ENCODE results near the gene DCST2.

DCST2 gene

DNA sequence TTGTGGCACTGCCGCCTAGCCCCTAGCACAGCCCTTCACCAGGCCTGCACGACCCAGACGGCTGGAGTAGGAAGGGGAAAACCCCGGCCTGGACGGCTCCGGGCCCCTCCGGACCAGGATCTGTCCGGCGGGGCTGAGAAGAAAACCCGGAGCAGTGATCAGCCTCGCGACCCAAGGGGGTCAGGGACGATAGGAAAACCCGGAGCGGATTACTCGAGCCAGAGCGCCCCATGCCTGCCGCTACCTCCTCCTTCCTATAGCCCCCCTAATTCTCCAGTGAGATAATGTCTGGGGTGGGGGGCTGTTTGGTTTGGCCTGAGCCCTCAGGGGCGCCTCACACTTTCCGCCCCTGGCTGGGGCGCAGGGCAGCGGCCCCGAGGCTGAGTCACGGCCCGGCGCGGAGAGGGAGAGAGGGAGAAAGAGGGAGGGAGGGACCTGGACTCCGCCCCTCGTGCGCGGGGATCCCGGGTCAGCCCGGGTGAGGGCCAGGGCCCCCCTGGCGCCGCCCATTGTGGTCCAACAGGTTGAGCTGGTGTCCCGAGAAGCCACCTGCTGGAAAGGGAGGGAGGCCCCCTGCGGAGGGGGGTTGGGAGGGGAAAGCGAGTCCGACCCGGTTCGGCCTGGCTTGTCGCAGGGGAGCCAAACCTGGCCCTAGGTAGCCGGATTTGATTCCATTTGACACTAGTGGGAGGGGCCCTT is 32.7 kb downstream of the DCST2 start:
- peaks cover 2% of the 10 kb centered on the region for H3K36me3 ChIP-seq (replicated peaks; ENCODE audit: low read depth, low read length)
- H3K27me3 ChIP-seq (ENCODE audit: low read depth, low read length) = no peaks in the 10 kb centered on the region
- H3K9me3 ChIP-seq (ENCODE audit: insufficient read depth, low read length) = no peaks in the 10 kb centered on the region
- H3K9ac ChIP-seq (ENCODE audit: low read length) = peak overlapping the region; percentile 89
- H3K4me3 ChIP-seq (ENCODE audit: low read length) = peak overlapping the region; percentile 84
- 0 out of 2 replicates have a peak overlapping the region, but pooled peaks have one; percentile 7 for H2AFZ ChIP-seq (ENCODE audit: low read depth, low read length)
- TF ChIP-seq, protein P1, sequence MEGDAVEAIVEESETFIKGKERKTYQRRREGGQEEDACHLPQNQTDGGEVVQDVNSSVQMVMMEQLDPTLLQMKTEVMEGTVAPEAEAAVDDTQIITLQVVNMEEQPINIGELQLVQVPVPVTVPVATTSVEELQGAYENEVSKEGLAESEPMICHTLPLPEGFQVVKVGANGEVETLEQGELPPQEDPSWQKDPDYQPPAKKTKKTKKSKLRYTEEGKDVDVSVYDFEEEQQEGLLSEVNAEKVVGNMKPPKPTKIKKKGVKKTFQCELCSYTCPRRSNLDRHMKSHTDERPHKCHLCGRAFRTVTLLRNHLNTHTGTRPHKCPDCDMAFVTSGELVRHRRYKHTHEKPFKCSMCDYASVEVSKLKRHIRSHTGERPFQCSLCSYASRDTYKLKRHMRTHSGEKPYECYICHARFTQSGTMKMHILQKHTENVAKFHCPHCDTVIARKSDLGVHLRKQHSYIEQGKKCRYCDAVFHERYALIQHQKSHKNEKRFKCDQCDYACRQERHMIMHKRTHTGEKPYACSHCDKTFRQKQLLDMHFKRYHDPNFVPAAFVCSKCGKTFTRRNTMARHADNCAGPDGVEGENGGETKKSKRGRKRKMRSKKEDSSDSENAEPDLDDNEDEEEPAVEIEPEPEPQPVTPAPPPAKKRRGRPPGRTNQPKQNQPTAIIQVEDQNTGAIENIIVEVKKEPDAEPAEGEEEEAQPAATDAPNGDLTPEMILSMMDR (IDR thresholded peaks at IDR 0.05; ENCODE audit: low read depth, low read length) = peak; percentile 17; the same call in 1 of the 2 replicates
- no peak for TF ChIP-seq EZH2phosphoT487 (IDR thresholded peaks at IDR 0.05; ENCODE audit: low read depth)
- peak overlapping the region; percentile 95 for H3K27ac ChIP-seq (ENCODE audit: low read length)
- H3K4me1 ChIP-seq (ENCODE audit: low read length) = peaks cover 44% of the 10 kb centered on the region
- peak overlapping the region; percentile 82 for H3K4me2 ChIP-seq (ENCODE audit: low read length)
- H3K79me2 ChIP-seq (ENCODE audit: low read length) = peaks cover 33% of the 10 kb centered on the region
- no peaks in the 10 kb centered on the region for H4K20me1 ChIP-seq (ENCODE audit: insufficient read depth, low read length)

DNA sequence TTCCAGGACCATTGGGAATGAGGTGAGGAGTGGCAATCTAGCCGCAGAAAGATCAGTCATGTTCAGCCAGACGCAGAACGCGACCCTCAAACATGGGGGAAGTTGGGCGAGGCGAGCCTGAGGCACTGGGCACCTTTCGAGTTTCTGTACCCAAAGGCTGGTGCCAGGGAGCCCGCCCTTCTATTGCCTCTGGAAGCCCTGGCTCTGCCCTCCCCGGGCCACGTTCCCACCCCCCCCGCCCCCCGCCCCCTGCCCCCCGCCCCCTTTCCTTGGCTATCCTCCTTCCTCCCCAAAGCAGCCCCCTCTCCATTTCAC is 33.2 kb downstream of the DCST2 start:
- Histone ChIP-seq H3K4me3 (ENCODE audit: low read length) (peak overlapping the region; percentile 84), H3K4me1 (ENCODE audit: low read length) (peaks cover 41% of the 10 kb centered on the region), H3K9me3 (ENCODE audit: insufficient read depth, low read length) (no peaks in the 10 kb centered on the region), H2AFZ (ENCODE audit: low read depth, low read length) (no peak overlapping the region), H3K79me2 (ENCODE audit: low read length) (peaks cover 28% of the 10 kb centered on the region), H4K20me1 (ENCODE audit: insufficient read depth, low read length) (no peaks in the 10 kb centered on the region), H3K4me2 (ENCODE audit: low read length) (peak overlapping the region; percentile 82), H3K27me3 (ENCODE audit: low read depth, low read length) (no peaks in the 10 kb centered on the region), H3K36me3 (replicated peaks; ENCODE audit: low read depth, low read length) (peaks cover 2% of the 10 kb centered on the region), H3K9ac (ENCODE audit: low read length) (peak overlapping the region; percentile 89), H3K27ac (ENCODE audit: low read length) (peak overlapping the region; percentile 95)
- no peak for TF ChIP-seq EZH2phosphoT487 (IDR thresholded peaks at IDR 0.05; ENCODE audit: low read depth)
- TF ChIP-seq, protein P1 (IDR thresholded peaks at IDR 0.05; ENCODE audit: low read depth, low read length) = no peak

DNA sequence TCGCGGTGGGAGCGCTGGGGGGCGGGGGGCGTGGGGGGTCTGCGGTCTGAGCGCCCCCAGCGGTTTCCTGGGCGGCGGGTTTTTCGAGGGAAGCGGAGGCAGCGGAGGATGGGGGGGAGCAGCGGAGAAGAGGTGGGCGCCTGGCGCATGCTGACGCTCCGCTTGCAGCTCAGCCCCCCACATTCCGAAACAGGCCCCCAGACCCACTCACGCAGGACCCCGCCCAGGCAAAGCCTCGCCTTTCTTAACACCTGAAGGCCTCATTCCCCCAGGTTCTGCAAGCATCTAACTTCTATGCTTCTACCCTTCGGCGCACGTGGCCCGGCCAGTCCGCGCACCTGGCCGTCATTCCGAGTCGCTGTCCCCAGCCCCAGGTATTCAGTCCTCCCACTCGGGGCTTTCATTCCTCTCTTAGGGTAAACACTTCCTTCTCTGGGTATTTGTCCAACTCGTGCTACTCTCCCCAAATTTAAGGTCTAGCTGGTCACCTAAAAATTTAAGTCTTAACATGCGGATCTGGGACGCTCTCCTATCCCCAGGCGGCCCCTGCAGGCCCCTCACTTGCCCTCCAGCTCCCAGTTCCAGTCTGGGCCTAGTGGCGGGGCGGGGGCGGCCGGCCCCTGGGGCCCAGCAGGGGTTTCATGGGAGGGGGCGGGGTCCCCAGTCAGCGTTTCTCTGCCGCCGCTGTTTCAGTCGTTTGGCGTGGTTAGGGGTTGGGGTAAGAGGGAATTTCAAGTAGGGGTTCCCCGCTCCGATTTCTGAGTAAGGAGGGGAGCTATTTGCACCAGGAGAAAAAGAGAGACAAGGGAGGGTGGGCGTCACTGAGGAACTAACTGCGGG is 33.8 kb downstream of the DCST2 start:
- Histone ChIP-seq H3K79me2 (ENCODE audit: low read length) (peaks cover 22% of the 10 kb centered on the region), H3K4me2 (ENCODE audit: low read length) (peak overlapping the region; percentile 82), H2AFZ (ENCODE audit: low read depth, low read length) (no peak overlapping the region), H3K9ac (ENCODE audit: low read length) (peak overlapping the region; percentile 89), H4K20me1 (ENCODE audit: insufficient read depth, low read length) (no peaks in the 10 kb centered on the region), H3K27me3 (ENCODE audit: low read depth, low read length) (no peaks in the 10 kb centered on the region), H3K4me1 (ENCODE audit: low read length) (peaks cover 35% of the 10 kb centered on the region), H3K9me3 (ENCODE audit: insufficient read depth, low read length) (no peaks in the 10 kb centered on the region), H3K27ac (ENCODE audit: low read length) (peak overlapping the region; percentile 95), H3K4me3 (ENCODE audit: low read length) (peak overlapping the region; percentile 84), H3K36me3 (replicated peaks; ENCODE audit: low read depth, low read length) (peaks cover 2% of the 10 kb centered on the region)
- no peak for TF ChIP-seq EZH2phosphoT487 (IDR thresholded peaks at IDR 0.05; ENCODE audit: low read depth)
- TF ChIP-seq, protein P1 (IDR thresholded peaks at IDR 0.05; ENCODE audit: low read depth, low read length) = no peak
